DMS 273 (cell line): ENCODE data around the gene HHIPL1.

Experiments
- DNase-seq: peaks from one replicate; lab custom pipeline; 2025; ENCODE audit not compliant: unreplicated experiment; lab: John Stamatoyannopoulos, UW

Gene HHIPL1

GRCh38 chr14:99686557-99687283, 41.8 kb downstream of the HHIPL1 start:
- no peak for DNase-seq

GRCh38 chr14:99687284-99688209, 42.6 kb downstream of the HHIPL1 start:
- no peak for DNase-seq

GRCh38 chr14:99688210-99688581, 43.3 kb downstream of the HHIPL1 start:
- no peak for DNase-seq

GRCh38 chr14:99688629-99689028, 43.7 kb downstream of the HHIPL1 start:
- DNase-seq = no peak

GRCh38 chr14:99689266-99690236, 44.6 kb downstream of the HHIPL1 start:
- DNase-seq = no peak

- no peak for DNase-seq
Measured at GRCh38 chr14:99690636-99691035, 45.7 kb downstream of the HHIPL1 start.

GRCh38 chr14:99691111-99691885, 46.4 kb downstream of the HHIPL1 start:
- DNase-seq = no peak

- DNase-seq = no peak
Measured at GRCh38 chr14:99693918-99694317, 49.0 kb downstream of the HHIPL1 start.

GRCh38 chr14:99696929-99697328, 52.0 kb downstream of the HHIPL1 start:
- DNase-seq = no peak

- no peak for DNase-seq
Measured at GRCh38 chr14:99698236-99698635, 53.3 kb downstream of the HHIPL1 start.

- DNase-seq = no peak
Measured at GRCh38 chr14:99698642-99699041, 53.7 kb downstream of the HHIPL1 start.

GRCh38 chr14:99699085-99699760, 54.3 kb downstream of the HHIPL1 start:
- no peak for DNase-seq

- no peak for DNase-seq
Measured at GRCh38 chr14:99699861-99700260, 54.9 kb downstream of the HHIPL1 start.

GRCh38 chr14:99700379-99700778, 55.5 kb downstream of the HHIPL1 start:
- DNase-seq = no peak

- DNase-seq = no peak
Measured at GRCh38 chr14:99701260-99701659, 56.3 kb downstream of the HHIPL1 start.

- no peak for DNase-seq
Measured at GRCh38 chr14:99702115-99702514, 57.2 kb downstream of the HHIPL1 start.

- no peak for DNase-seq
Measured at GRCh38 chr14:99703381-99703780, 58.5 kb downstream of the HHIPL1 start.

- DNase-seq = no peak
Measured at GRCh38 chr14:99704037-99704436, 59.1 kb downstream of the HHIPL1 start.

GRCh38 chr14:99706107-99706900, 61.4 kb downstream of the HHIPL1 start:
- no peak for DNase-seq
